ENCODE data around the gene ASPDH. TPM values are rescaled to one million over a fixed set of nuclear protein-coding genes. Genes with fewer than 3 reads are reported as not detected.

The ASPDH gene
- total RNA-seq, 2 experiments from 2014 or later, result not detected

- H3K4me3 Mint-ChIP-seq, result no peak overlapping the region
- H3K4me1 Mint-ChIP-seq, result peaks cover 12% of the 10 kb centered on the region
- H3K36me3 Mint-ChIP-seq, result no peaks in the 10 kb centered on the region
- H3K27ac Mint-ChIP-seq, result no peak overlapping the region
- CTCF ChIA-PET, result no interaction called here
- no peak for ATAC-seq
- no peak for DNase-seq
- peaks cover 7% of the 10 kb centered on the region for H3K27me3 Mint-ChIP-seq
- H3K9me3 Mint-ChIP-seq (ENCODE audit: low read depth), result no peaks in the 10 kb centered on the region
Observed at GRCh38 chr19:50494186-50495019, 19.3 kb downstream of the ASPDH start.

DNA sequence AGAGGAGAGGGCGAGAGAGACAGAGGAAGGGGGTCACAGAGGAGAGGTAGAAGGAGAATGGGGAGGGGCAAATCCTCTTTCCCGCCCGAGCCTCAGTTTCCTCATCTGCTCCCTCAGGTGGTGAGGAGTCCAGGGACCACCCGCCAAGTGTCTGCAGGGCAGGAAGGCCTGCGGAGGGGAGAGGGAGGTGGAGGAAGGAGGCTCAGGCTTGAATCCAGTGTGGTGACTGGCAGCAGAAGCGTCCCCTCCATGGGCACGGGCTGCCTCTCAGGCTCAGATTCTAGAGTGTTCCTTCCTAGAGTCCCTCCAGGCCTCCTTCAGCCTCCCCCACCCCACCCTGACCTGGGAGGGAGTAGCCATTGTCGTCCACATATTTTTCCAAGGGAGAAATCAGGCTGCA lies 20.5 kb downstream of the ASPDH start:
- no peak overlapping the region for H3K27ac Mint-ChIP-seq
- CTCF ChIA-PET, result interaction anchor here (0.7 kb wide), 1 partner anchor 357 kb away, joined by 4 read pairs; no protein-coding TSS in a partner anchor
- H3K4me1 Mint-ChIP-seq, result peaks cover 12% of the 10 kb centered on the region
- no peak for ATAC-seq
- no peaks in the 10 kb centered on the region for H3K36me3 Mint-ChIP-seq
- H3K9me3 Mint-ChIP-seq (ENCODE audit: low read depth), result no peaks in the 10 kb centered on the region
- no peak for DNase-seq
- H3K4me3 Mint-ChIP-seq, result no peak overlapping the region
- peaks cover 7% of the 10 kb centered on the region for H3K27me3 Mint-ChIP-seq

DNA sequence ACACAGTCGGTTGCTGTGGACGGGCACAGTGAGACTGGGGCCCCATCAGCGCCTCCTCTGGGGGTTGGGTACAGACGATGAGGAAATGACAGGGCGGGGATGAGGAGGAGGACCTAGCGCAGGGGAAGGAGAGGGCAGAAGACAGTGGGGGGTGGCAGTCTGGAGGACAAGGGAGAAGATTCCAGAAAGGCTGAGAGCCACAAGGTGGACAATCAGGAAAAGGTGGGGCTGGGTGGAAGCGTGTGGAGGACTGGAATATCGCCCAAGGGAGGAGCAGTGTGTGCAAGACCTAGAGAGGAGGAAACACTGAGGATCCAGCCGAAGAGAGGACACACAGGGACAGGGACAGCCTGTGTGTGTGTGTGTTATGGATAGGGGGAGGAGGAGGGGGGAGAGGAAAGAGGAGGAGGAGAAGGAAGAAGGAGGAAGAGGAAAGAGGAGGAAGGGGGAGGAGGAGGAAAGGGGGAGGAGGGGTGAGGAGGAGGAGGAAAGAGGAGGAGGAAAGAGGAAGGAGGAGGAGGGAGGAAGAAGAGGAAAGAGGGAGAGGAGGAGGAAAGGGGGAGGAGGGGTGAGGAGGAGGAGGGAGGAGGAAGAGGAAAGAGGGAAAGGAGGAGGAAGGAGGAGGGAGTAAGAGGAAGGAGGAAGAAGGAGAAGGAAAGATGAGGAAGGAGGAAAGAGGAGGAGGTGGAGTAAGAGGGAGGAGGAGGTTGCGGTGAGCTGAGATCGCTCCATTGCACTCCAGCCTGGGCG lies 21.2 kb downstream of the ASPDH start:
- CTCF ChIA-PET, result interaction anchor here (0.7 kb wide), 1 partner anchor 356 kb away, joined by 4 read pairs; no protein-coding TSS in a partner anchor
- ATAC-seq (peak; percentile 77), DNase-seq (no peak)
- Mint-ChIP-seq H3K9me3 (ENCODE audit: low read depth) (no peaks in the 10 kb centered on the region), H3K27me3 (peaks cover 9% of the 10 kb centered on the region), H3K4me1 (peaks cover 14% of the 10 kb centered on the region), H3K4me3 (no peak overlapping the region), H3K36me3 (no peaks in the 10 kb centered on the region), H3K27ac (peak overlapping the region; percentile 20)

DNA sequence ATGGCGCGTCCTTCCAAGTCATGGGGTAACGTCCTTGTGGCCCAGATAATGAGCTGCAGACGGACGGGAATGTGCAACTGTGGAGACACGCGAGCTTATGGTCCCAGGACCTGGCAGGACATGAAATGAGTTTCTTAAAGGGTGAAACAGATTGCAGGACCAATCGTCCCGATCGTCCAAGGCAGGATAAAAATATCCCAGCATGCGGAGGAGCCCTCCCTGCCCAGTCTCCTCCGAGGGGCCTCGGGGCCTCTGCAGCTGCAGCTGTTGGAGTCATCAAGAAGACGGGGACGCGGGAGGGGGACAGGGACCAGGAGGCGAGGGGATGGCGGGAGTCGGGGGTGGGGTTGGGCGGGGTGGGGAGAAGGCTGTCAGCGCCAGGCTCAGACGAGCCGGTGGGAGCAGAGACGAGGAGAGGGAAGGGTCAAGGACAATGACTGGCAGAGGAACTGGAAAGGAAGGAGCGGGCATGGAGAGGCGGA lies 22.7 kb downstream of the ASPDH start:
- peaks cover 14% of the 10 kb centered on the region for H3K4me1 Mint-ChIP-seq
- H3K9me3 Mint-ChIP-seq (ENCODE audit: low read depth), result no peaks in the 10 kb centered on the region
- no peak for DNase-seq
- H3K36me3 Mint-ChIP-seq, result peaks cover 2% of the 10 kb centered on the region
- no peak overlapping the region for H3K27ac Mint-ChIP-seq
- CTCF ChIA-PET, result no interaction called here
- no peak overlapping the region for H3K4me3 Mint-ChIP-seq
- no peak for ATAC-seq
- H3K27me3 Mint-ChIP-seq, result peaks cover 9% of the 10 kb centered on the region

- CTCF ChIA-PET, result no interaction called here
- H3K4me1 Mint-ChIP-seq, result peaks cover 14% of the 10 kb centered on the region
- peaks cover 5% of the 10 kb centered on the region for H3K36me3 Mint-ChIP-seq
- H3K27me3 Mint-ChIP-seq, result peaks cover 9% of the 10 kb centered on the region
- H3K4me3 Mint-ChIP-seq, result no peak overlapping the region
- H3K27ac Mint-ChIP-seq, result no peak overlapping the region
- DNase-seq (no peak), ATAC-seq (no peak)
- no peaks in the 10 kb centered on the region for H3K9me3 Mint-ChIP-seq (ENCODE audit: low read depth)
Observed at GRCh38 chr19:50490411-50490811, 23.3 kb downstream of the ASPDH start.

DNA sequence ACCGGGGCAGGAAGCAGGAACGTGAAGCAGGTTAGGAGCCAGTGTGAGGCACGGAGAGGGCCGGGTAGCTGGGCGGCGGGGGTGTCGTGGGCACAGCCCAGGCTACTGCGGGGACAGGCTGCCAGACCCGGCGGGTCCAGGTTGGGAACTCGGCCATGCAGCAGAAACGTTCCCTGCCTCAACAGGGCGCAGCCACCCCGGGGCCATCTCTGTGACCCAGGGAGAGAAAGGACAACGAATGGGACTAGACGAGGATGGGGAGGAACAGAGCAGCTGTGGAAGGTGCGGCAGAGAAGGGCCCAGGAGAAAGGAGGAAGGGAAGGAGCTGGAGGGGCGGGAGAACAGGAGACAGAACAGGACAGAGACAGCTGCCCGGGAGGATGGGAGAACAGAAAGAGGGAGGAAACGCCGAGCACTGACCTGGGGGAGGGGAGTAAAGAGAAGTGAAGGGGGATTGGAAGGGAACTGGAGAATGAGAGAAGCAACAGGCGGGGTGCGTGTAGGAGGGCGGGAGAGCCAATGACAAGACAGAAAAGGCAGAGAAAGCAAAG lies 24.2 kb downstream of the ASPDH start:
- no peak for DNase-seq
- Mint-ChIP-seq H3K36me3 (peaks cover 8% of the 10 kb centered on the region), H3K9me3 (ENCODE audit: low read depth) (no peaks in the 10 kb centered on the region), H3K27ac (no peak overlapping the region), H3K4me3 (no peak overlapping the region), H3K27me3 (peaks cover 9% of the 10 kb centered on the region), H3K4me1 (peaks cover 14% of the 10 kb centered on the region)
- no peak for ATAC-seq
- CTCF ChIA-PET, result no interaction called here

DNA sequence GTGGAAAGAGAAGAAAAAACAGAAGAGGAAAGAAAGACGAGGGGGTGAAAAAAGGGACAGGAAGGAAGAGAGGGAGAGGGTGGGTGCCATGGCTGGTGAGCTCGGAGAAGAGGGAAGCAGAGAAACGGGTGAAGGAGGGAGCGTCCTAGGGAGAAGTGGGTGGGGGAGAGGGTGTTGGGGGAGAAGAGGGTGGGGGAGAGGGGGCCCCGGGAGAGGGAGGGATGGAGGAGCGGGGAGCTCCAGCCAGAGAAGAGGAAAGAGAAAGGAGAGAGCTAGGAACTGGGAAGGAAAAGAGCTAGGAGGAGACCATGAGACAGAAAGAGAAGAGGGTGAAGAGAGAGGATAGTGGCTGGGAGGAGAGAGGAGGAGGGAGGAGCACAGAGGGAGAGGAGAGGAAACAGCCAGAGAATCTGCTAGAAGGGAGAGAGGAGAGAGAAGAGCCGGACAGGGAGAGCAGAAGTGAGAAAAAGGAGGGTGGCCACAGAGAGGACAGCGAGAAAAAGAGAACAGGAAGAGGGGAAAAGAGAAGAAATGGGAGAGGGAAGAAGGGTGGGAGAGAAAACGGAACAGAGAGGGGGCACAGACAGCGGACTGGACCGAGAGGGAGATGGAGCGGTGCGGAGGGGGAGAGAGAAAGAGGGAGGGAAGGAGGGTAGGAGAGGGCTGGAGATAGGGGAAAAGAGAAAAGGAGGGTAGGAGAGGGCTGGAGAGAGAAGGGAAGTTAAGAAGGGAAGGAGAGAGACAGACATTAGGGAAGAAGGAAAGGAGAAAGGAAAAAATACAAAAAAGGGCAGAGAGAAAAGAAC lies 25.1 kb downstream of the ASPDH start:
- no peak for ATAC-seq
- CTCF ChIA-PET, result no interaction called here
- Mint-ChIP-seq H3K36me3 (peaks cover 8% of the 10 kb centered on the region), H3K27me3 (peaks cover 9% of the 10 kb centered on the region), H3K4me1 (peaks cover 14% of the 10 kb centered on the region), H3K4me3 (no peak overlapping the region), H3K27ac (no peak overlapping the region), H3K9me3 (ENCODE audit: low read depth) (no peaks in the 10 kb centered on the region)
- DNase-seq, result no peak

DNA sequence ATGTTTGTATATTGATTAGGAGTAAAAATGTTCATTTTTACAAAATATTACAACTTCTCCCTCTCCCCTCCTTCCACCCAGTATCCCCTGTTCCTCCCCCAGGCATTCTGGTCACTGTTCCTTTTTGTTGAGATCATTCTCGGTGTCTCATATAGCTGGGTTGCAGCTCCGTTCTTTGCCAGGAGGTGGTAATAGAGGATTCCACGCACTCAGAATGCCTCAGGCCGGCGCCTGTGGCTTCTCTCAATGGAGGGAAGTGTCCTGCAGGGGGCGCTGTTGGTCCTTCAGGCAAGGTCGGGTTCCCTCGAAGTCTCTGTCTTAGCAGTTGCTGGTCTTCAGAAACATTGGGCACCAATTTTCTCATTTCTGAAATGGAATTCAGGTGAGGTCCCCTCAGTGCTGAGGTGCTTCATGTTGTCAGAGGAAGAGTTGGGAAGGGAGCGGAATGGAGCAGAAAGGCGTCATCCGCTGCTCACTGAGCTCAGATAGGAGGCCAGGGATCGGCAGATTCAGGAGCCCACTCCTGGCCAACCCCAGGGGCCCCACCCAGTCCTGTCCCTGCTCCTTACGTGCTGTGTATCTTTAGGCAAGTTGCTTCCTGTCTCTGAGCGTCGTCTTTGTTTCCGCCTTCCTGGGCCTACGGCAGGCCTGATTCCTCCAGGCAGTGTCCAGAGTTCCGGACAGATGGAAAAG lies 26.7 kb downstream of the ASPDH start:
- CTCF ChIA-PET, result interaction anchor here (1.0 kb wide), 2 partner anchors 69 to 123 kb away, joined by 3 read pairs; no protein-coding TSS in a partner anchor
- peaks cover 7% of the 10 kb centered on the region for H3K27me3 Mint-ChIP-seq
- ATAC-seq, result no peak
- peaks cover 11% of the 10 kb centered on the region for H3K36me3 Mint-ChIP-seq
- H3K4me1 Mint-ChIP-seq, result peaks cover 10% of the 10 kb centered on the region
- no peaks in the 10 kb centered on the region for H3K9me3 Mint-ChIP-seq (ENCODE audit: low read depth)
- H3K4me3 Mint-ChIP-seq, result no peak overlapping the region
- DNase-seq, result peak; percentile 65
- H3K27ac Mint-ChIP-seq, result no peak overlapping the region

DNA sequence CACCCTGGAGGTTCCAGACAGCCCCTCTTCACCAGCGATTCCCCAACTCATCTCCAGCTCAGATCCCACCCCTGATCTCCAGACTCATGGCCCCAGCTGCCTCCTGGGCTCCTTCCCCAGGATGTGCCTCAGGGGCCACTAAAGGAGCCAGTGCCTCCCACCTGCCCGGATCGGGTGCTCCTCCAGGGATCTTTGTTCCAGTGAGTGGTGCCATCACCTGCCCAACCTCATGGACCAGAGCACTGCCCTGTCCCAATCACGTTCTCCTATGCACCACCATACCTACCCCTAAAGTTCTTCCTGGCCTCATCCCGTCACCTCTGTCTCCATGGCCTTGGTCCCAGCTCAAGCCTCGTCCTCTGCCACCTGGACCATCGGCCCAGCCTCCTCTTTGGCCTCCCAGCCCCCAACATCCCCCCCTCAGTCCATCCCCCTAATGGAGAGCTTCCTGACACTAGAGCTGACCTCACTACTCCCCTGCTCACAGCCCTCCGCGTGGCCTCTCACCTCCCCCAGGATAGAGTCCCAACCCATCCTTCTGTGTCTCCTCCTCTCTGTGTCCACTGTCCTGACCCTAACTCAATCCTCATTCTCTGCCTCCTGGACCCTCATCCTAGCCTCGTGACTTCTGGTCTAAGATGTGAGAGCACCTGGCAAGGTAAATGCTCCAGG lies 28.3 kb downstream of the ASPDH start:
- CTCF ChIA-PET, result interaction anchor here (0.7 to 1.4 kb wide), 3 partner anchors 12 to 123 kb away, joined by 3 to 4 read pairs (median 3); no protein-coding TSS in a partner anchor
- DNase-seq, result no peak

DNA sequence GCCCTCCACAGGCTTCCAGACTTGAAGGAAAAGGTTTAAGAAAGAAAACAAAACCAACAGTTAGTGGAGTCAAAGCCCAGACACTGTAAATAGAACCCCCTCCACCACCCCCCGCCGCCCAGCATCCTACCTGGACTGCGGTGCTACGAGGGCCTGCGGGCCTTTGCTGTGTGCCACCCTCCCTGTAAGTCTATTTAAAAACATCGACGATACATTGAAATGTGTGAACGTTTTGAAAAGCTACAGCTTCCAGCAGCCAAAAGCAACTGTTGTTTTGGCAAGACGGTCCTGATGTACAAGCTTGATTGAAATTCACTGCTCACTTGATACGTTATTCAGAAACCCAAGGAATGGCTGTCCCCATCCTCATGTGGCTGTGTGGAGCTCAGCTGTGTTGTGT lies 30.8 kb downstream of the ASPDH start:
- Mint-ChIP-seq H3K4me3 (no peak overlapping the region), H3K27ac (no peak overlapping the region), H3K36me3 (peaks cover 23% of the 10 kb centered on the region), H3K4me1 (peaks cover 4% of the 10 kb centered on the region), H3K9me3 (ENCODE audit: low read depth) (no peaks in the 10 kb centered on the region), H3K27me3 (peaks cover 2% of the 10 kb centered on the region)
- CTCF ChIA-PET, result no interaction called here
- ATAC-seq (no peak), DNase-seq (no peak)

More for the DNA sequence above, 28.3 kb downstream of the ASPDH start:
- peaks cover 12% of the 10 kb centered on the region for H3K36me3 Mint-ChIP-seq
- no peaks in the 10 kb centered on the region for H3K9me3 Mint-ChIP-seq (ENCODE audit: low read depth)
- H3K4me3 Mint-ChIP-seq, result no peak overlapping the region
- no peak overlapping the region for H3K27ac Mint-ChIP-seq
- peaks cover 2% of the 10 kb centered on the region for H3K4me1 Mint-ChIP-seq
- H3K27me3 Mint-ChIP-seq, result peaks cover 2% of the 10 kb centered on the region
- no peak for ATAC-seq

GRCh38 chr19:50482271-50482855 lies 31.4 kb downstream of the ASPDH start:
- Mint-ChIP-seq H3K4me1 (peaks cover 8% of the 10 kb centered on the region), H3K36me3 (peaks cover 28% of the 10 kb centered on the region), H3K4me3 (no peak overlapping the region), H3K27ac (no peak overlapping the region), H3K9me3 (ENCODE audit: low read depth) (no peaks in the 10 kb centered on the region), H3K27me3 (no peaks in the 10 kb centered on the region)
- ATAC-seq (no peak), DNase-seq (no peak)
- CTCF ChIA-PET, result no interaction called here
